Bronchial epithelial cell (primary cell): Measurements from ENCODE around the gene UBA1. TPM values are rescaled to one million over a fixed set of nuclear protein-coding genes. Genes with fewer than 3 reads are reported as not detected.

Experiments used
- DNase-seq: peaks from one replicate; pipeline ENCODE4 v3.0.0-alpha.2; 2010; ENCODE audit warnings: low read depth
- FAIRE-seq: peaks from 2 replicates; lab custom pipeline; 2011; peaks lifted over from hg19 to GRCh38; lab: Jason Lieb, UNC
- H3K27me3 ChIP-seq: 2 replicates; pipeline ENCODE4 v1.5.1; 2011; ENCODE audit warnings: low read length; ENCODE audit not compliant: control insufficient read depth, insufficient read depth
- H3K36me3 ChIP-seq: 2 replicates; pipeline ENCODE4 v1.5.1; 2011; ENCODE audit warnings: low read length; ENCODE audit not compliant: control insufficient read depth, insufficient read depth
- H3K4me3 ChIP-seq: 2 replicates; pipeline ENCODE4 v1.5.1; 2011; ENCODE audit warnings: mild to moderate bottlenecking, low read depth, low read length, control low read depth
- total RNA-seq: library from RNA; depleted of rRNA; stranded (reverse); fragments of >200 nt; gene quantifications from 2 replicates; pipeline ENCODE4 v1.2.1, GENCODE V29; 2014
- TF ChIP-seq, protein P1 (sequence below): IDR thresholded peaks from 2 replicates; pipeline ENCODE4 v1.5.1; 2011; ENCODE audit warnings: mild to moderate bottlenecking, moderate library complexity, low read length, control low read depth, inconsistent platforms; ENCODE audit not compliant: insufficient read depth, severe bottlenecking

The UBA1 gene
- total RNA-seq, 1 donor from 2014 or later: 87.4 TPM

- TF ChIP-seq, protein P1, sequence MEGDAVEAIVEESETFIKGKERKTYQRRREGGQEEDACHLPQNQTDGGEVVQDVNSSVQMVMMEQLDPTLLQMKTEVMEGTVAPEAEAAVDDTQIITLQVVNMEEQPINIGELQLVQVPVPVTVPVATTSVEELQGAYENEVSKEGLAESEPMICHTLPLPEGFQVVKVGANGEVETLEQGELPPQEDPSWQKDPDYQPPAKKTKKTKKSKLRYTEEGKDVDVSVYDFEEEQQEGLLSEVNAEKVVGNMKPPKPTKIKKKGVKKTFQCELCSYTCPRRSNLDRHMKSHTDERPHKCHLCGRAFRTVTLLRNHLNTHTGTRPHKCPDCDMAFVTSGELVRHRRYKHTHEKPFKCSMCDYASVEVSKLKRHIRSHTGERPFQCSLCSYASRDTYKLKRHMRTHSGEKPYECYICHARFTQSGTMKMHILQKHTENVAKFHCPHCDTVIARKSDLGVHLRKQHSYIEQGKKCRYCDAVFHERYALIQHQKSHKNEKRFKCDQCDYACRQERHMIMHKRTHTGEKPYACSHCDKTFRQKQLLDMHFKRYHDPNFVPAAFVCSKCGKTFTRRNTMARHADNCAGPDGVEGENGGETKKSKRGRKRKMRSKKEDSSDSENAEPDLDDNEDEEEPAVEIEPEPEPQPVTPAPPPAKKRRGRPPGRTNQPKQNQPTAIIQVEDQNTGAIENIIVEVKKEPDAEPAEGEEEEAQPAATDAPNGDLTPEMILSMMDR: no peak
- no peak for DNase-seq
- H3K36me3 ChIP-seq: peaks cover 11% of the 10 kb centered on the region
- H3K4me3 ChIP-seq: no peak overlapping the region
- no peak for FAIRE-seq
- no peaks in the 10 kb centered on the region for H3K27me3 ChIP-seq
Measured at GRCh38 chrX:47196098-47196497, 2.5 kb downstream of the UBA1 start.

DNA sequence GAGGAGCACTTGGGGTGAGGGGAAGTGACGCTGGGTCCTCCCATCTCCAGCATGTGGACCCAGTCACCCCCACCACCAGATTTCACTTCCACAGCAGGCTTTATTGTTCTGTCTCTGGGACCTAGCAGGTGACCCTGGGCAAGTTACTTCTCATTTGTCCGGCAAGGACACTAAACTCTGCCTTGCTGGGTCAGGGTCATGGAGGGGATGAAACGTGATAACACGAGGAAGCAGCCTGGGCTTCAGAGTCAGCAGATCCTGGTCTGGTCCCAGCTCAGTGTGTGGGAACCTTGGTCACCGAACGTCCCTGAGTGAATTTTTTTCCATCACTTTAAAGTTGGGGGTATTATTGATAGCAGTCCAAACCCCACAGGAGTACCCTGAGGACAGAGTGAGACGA is 3.9 kb downstream of the UBA1 start:
- FAIRE-seq: no peak
- H3K4me3 ChIP-seq: no peak overlapping the region
- TF ChIP-seq, protein P1: no peak
- H3K27me3 ChIP-seq: no peaks in the 10 kb centered on the region
- no peak for DNase-seq
- H3K36me3 ChIP-seq: peaks cover 20% of the 10 kb centered on the region

DNA sequence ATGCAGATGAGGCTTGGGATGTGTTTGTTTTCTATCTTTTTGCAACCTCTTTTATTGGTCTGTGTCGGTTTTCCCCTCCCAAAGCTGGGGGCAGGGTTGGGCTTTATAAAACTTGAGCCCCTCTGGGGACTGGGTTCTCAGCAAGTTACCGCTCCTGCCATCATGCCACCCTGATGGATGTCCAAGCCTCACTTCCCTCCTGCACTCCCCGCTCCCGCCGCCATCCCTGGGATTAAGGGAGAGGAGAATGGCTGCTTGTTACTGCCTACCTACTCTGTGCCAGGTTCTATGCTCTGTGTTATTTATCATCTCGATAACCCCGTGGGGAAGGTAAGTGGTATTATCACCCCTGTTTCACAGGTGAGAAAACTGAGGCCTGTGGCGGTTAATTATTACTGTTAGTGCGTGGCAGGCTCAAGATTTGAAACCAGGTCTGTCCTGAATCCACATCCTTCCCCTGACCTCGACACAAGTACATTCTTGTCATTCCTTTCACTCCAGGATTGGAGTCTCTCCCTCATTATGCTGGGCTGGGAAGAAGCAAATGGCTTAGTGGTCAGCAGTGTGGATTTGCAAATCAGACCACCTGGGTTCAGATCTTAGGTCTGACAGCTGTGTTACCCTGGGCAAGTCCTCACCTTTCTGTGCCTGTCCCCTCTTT is 4.5 kb downstream of the UBA1 start:
- TF ChIP-seq, protein P1: no peak
- H3K36me3 ChIP-seq: peaks cover 24% of the 10 kb centered on the region
- no peak overlapping the region for H3K4me3 ChIP-seq
- FAIRE-seq: no peak
- DNase-seq: no peak
- no peaks in the 10 kb centered on the region for H3K27me3 ChIP-seq

- TF ChIP-seq, protein P1: no peak
- H3K27me3 ChIP-seq: no peaks in the 10 kb centered on the region
- FAIRE-seq (no peak), DNase-seq (no peak)
- no peak overlapping the region for H3K4me3 ChIP-seq
- H3K36me3 ChIP-seq: peaks cover 28% of the 10 kb centered on the region
Measured at GRCh38 chrX:47198687-47199080, 5.1 kb downstream of the UBA1 start.

- DNase-seq (no peak), FAIRE-seq (no peak)
- TF ChIP-seq, protein P1: no peak
- Histone ChIP-seq H3K36me3 (peaks cover 29% of the 10 kb centered on the region), H3K27me3 (no peaks in the 10 kb centered on the region), H3K4me3 (no peak overlapping the region)
Measured at GRCh38 chrX:47199286-47199685, 5.7 kb downstream of the UBA1 start.
